ENCODE data around the gene CREB5.

GRCh38 chr7:28707291-28707690 lies 295.0 kb downstream of the CREB5 start:
- TF ChIP-seq EZH2 (IDR thresholded peaks at IDR 0.05; ENCODE audit: borderline replicate concordance, low read depth, low read length, severe bottlenecking), result no peak
- TF ChIP-seq CTCF (IDR thresholded peaks at IDR 0.05; ENCODE audit: borderline replicate concordance, extremely low read depth, low read length, poor library complexity, severe bottlenecking), result no peak

All from DND-41 (cell line).